Immature natural killer cell (primary cell): ENCODE measurements around the gene CIBAR2. TPM values are rescaled to one million over a fixed set of nuclear protein-coding genes. Genes with fewer than 3 reads are reported as not detected.

Experiments used
- DNase-seq, 3 donors: peaks; one replicate each; pipeline ENCODE4 v3.0.0; 2022; ENCODE audit warnings: mixed read lengths in 1 of 3
- H3K27ac Mint-ChIP-seq, 6 donors: one replicate each; pipeline ENCODE4 v1.8.0; 2020; ENCODE audit warnings: mixed read lengths in 6 of 6, mild to moderate bottlenecking in 5 of 6, inconsistent platforms in 4 of 6, moderate library complexity in 3 of 6
- H3K27me3 Mint-ChIP-seq, 3 donors: one replicate each; pipeline ENCODE4 v1.8.0; 2020 to 2021; ENCODE audit warnings: low read depth in 3 of 3, mild to moderate bottlenecking in 3 of 3, mixed read lengths in 3 of 3, moderate library complexity in 3 of 3, inconsistent platforms in 1 of 3
- H3K36me3 Mint-ChIP-seq, 3 donors: one replicate each; pipeline ENCODE4 v1.8.0; 2020; ENCODE audit warnings: mixed read lengths in 3 of 3, inconsistent platforms in 2 of 3, mild to moderate bottlenecking in 2 of 3
- H3K4me1 Mint-ChIP-seq, 2 donors: one replicate each; pipeline ENCODE4 v1.8.0; 2020; ENCODE audit warnings: inconsistent platforms in 2 of 2, mild to moderate bottlenecking in 2 of 2, mixed read lengths in 2 of 2, moderate library complexity in 1 of 2
- H3K4me3 Mint-ChIP-seq, 5 donors: one replicate each; pipeline ENCODE4 v1.8.0; 2020; ENCODE audit warnings: mild to moderate bottlenecking in 5 of 5, mixed read lengths in 5 of 5, inconsistent platforms in 3 of 5, moderate library complexity in 3 of 5
- H3K9me3 Mint-ChIP-seq, 6 donors: one replicate each; pipeline ENCODE4 v1.8.0; 2020; ENCODE audit warnings: mild to moderate bottlenecking in 6 of 6, mixed read lengths in 6 of 6, inconsistent platforms in 4 of 6, moderate library complexity in 3 of 6
- polyA plus RNA-seq, 3 donors: library from polyadenylated mRNA; unstranded; fragments of 300-500 nt; fragmentation: Illumina TruSeq; gene quantifications; one replicate each; pipeline ENCODE4 v1.2.3, GENCODE V29; 2021

CIBAR2 gene
- polyA plus RNA-seq, 3 donors from 2014 or later: 0.71 TPM; not detected in 2

- H3K36me3 Mint-ChIP-seq: no peaks in the 10 kb centered on the region
Observed at GRCh38 chr16:85113913-85114312, 1.6 kb upstream of the CIBAR2 start.

DNA sequence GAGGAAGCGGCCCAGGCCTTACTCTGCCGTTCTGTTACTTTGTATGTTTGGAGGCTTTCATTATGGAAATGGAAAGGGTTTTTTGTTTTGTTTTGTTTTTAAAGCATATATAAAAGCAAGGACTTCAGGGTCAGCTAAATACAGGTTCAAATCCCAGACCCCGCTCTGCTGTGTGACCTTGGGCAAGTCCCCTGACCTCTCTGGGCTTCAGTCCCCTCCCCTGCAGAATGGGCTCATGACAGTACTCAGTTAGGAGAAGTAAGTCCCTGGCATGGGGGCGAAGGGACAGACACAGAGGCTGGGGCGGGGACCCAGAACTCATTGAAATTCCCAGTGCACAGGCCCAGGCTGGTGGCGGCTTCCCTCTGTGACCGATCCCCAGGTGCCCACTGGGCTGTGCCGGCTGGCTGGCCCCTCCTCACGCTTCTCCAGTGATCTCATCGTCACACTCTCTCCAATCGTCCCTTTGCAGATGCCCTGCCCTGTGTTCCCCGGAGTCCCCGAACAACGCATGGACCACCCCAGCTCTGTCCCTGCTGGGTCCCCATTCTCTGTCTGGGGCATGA lies 979 bp upstream of the CIBAR2 start:
- peak overlapping the region in 5 of 6 donors; percentile 17 to 98 (median 54) for H3K27ac Mint-ChIP-seq
- peaks cover 32 to 49% of the 10 kb centered on the region in 2 donors for H3K4me1 Mint-ChIP-seq
- peaks cover 5 to 7% (median 6%) of the 10 kb centered on the region in 3 donors for H3K27me3 Mint-ChIP-seq
- H3K9me3 Mint-ChIP-seq: peaks cover 0 to 1% (median 0%) of the 10 kb centered on the region in 6 donors
- no peak overlapping the region for H3K4me3 Mint-ChIP-seq
- no peaks in the 10 kb centered on the region for H3K36me3 Mint-ChIP-seq
- no peak for DNase-seq

More at GRCh38 chr16:85113913-85114312, 1.6 kb upstream of the CIBAR2 start:
- Mint-ChIP-seq H3K27me3 (peaks cover 5 to 7% (median 6%) of the 10 kb centered on the region in 3 donors), H3K4me1 (peaks cover 32 to 49% of the 10 kb centered on the region in 2 donors), H3K4me3 (no peak overlapping the region), H3K9me3 (peaks cover 0 to 1% (median 0%) of the 10 kb centered on the region in 6 donors), H3K27ac (peak overlapping the region in 4 of 6 donors; percentile 49 to 98 (median 74))
- no peak for DNase-seq

GRCh38 chr16:85111184-85111583 lies 1.1 kb downstream of the CIBAR2 start:
- DNase-seq: no peak
- H3K9me3 Mint-ChIP-seq: peaks cover 0 to 1% (median 0%) of the 10 kb centered on the region in 6 donors
- peaks cover 38 to 57% of the 10 kb centered on the region in 2 donors for H3K4me1 Mint-ChIP-seq
- no peaks in the 10 kb centered on the region for H3K36me3 Mint-ChIP-seq
- peaks cover 6% of the 10 kb centered on the region in 3 donors for H3K27me3 Mint-ChIP-seq
- peak overlapping the region in 2 of 6 donors; percentile 80 to 81 for H3K27ac Mint-ChIP-seq
- no peak overlapping the region for H3K4me3 Mint-ChIP-seq

- Mint-ChIP-seq H3K36me3 (no peaks in the 10 kb centered on the region), H3K27me3 (peaks cover 2 to 6% (median 4%) of the 10 kb centered on the region in 3 donors), H3K9me3 (peaks cover 0 to 1% (median 0%) of the 10 kb centered on the region in 6 donors), H3K4me3 (no peak overlapping the region), H3K4me1 (peaks cover 43 to 62% of the 10 kb centered on the region in 2 donors), H3K27ac (no peak overlapping the region)
- no peak for DNase-seq
Observed at GRCh38 chr16:85110105-85110504, 2.2 kb downstream of the CIBAR2 start.

GRCh38 chr16:85107532-85107931 lies 4.7 kb downstream of the CIBAR2 start:
- peaks cover 53 to 62% of the 10 kb centered on the region in 2 donors for H3K4me1 Mint-ChIP-seq

GRCh38 chr16:85107083-85107482 lies 5.2 kb downstream of the CIBAR2 start:
- DNase-seq: no peak
- no peaks in the 10 kb centered on the region for H3K9me3 Mint-ChIP-seq
- peak overlapping the region in 3 of 6 donors; percentile 17 to 100 (median 94) for H3K27ac Mint-ChIP-seq
- H3K27me3 Mint-ChIP-seq: peaks cover 3 to 11% (median 7%) of the 10 kb centered on the region in 3 donors
- H3K4me3 Mint-ChIP-seq: no peak overlapping the region
- peaks cover 0 to 1% (median 0%) of the 10 kb centered on the region in 3 donors for H3K36me3 Mint-ChIP-seq
- H3K4me1 Mint-ChIP-seq: peaks cover 55 to 66% of the 10 kb centered on the region in 2 donors

More at GRCh38 chr16:85107532-85107931, 4.7 kb downstream of the CIBAR2 start:
- Mint-ChIP-seq H3K9me3 (no peaks in the 10 kb centered on the region), H3K27me3 (peaks cover 3 to 10% (median 7%) of the 10 kb centered on the region in 3 donors), H3K36me3 (no peaks in the 10 kb centered on the region), H3K4me3 (no peak overlapping the region), H3K27ac (peak overlapping the region in 5 of 6 donors; percentile 4 to 94 (median 55))
- DNase-seq: no peak

- peak overlapping the region; percentile 93 to 100 (median 94) for H3K27ac Mint-ChIP-seq
Observed at GRCh38 chr16:85105475-85105874, 6.8 kb downstream of the CIBAR2 start.

DNA sequence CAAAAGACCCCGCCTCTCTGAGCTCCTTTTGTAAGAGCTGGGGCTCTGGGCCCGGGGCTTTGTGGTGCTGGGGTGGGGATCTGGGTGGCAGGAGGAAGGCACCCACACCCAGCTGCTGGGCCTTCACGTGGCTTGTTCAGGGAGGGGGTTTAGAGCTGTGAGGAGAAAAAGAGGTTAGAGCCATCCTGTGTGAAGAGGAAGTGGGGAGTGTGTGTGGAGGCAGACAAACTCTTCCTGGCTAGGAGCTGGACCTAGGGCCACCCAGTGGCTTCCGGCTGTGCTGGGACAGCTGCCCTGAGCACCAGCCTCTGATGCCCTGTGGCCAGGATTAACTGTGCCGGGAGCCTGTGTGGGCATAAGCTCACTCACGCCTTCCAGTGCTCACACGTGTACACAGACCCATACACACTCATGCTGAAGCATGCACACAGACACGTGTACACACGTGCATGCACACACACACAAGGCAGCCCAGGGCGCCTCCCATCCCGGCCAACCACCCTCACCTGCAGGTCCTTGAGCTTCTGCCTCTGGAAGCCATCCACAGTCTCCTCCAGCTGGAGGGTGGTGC lies 7.4 kb downstream of the CIBAR2 start:
- H3K27ac Mint-ChIP-seq: peak overlapping the region; percentile 93 to 100 (median 94)
- no peaks in the 10 kb centered on the region for H3K9me3 Mint-ChIP-seq
- H3K4me1 Mint-ChIP-seq: peaks cover 71 to 81% of the 10 kb centered on the region in 2 donors
- H3K4me3 Mint-ChIP-seq: peak overlapping the region; percentile 70 to 90 (median 77)
- H3K27me3 Mint-ChIP-seq: peaks cover 4 to 22% (median 12%) of the 10 kb centered on the region in 3 donors
- DNase-seq: peak; percentile 89 to 91 (median 90)
- H3K36me3 Mint-ChIP-seq: peaks cover 0 to 3% (median 0%) of the 10 kb centered on the region in 3 donors

More at GRCh38 chr16:85105475-85105874, 6.8 kb downstream of the CIBAR2 start:
- no peaks in the 10 kb centered on the region for H3K9me3 Mint-ChIP-seq
- peaks cover 65 to 75% of the 10 kb centered on the region in 2 donors for H3K4me1 Mint-ChIP-seq
- peaks cover 4 to 19% (median 9%) of the 10 kb centered on the region in 3 donors for H3K27me3 Mint-ChIP-seq
- H3K4me3 Mint-ChIP-seq: peak overlapping the region; percentile 70 to 90 (median 77)
- H3K36me3 Mint-ChIP-seq: peaks cover 0 to 3% (median 0%) of the 10 kb centered on the region in 3 donors
- DNase-seq: no peak

GRCh38 chr16:85104147-85104546 lies 8.1 kb downstream of the CIBAR2 start:
- DNase-seq: no peak
- Mint-ChIP-seq H3K4me1 (peaks cover 78 to 84% of the 10 kb centered on the region in 2 donors), H3K36me3 (peaks cover 0 to 3% (median 0%) of the 10 kb centered on the region in 3 donors), H3K4me3 (peak overlapping the region; percentile 70 to 90 (median 83)), H3K27ac (peak overlapping the region; percentile 93 to 100 (median 94)), H3K27me3 (peaks cover 4 to 28% (median 15%) of the 10 kb centered on the region in 3 donors), H3K9me3 (no peaks in the 10 kb centered on the region)

GRCh38 chr16:85103114-85104079 lies 8.9 kb downstream of the CIBAR2 start:
- peak overlapping the region; percentile 93 to 100 (median 94) for H3K27ac Mint-ChIP-seq
- peaks cover 4 to 28% (median 15%) of the 10 kb centered on the region in 3 donors for H3K27me3 Mint-ChIP-seq
- peaks cover 80 to 89% of the 10 kb centered on the region in 2 donors for H3K4me1 Mint-ChIP-seq
- peaks cover 0 to 3% (median 0%) of the 10 kb centered on the region in 3 donors for H3K36me3 Mint-ChIP-seq
- peak; percentile 65 to 71 (median 69) for DNase-seq
- H3K9me3 Mint-ChIP-seq: no peaks in the 10 kb centered on the region
- H3K4me3 Mint-ChIP-seq: peak overlapping the region; percentile 70 to 90 (median 83)

DNA sequence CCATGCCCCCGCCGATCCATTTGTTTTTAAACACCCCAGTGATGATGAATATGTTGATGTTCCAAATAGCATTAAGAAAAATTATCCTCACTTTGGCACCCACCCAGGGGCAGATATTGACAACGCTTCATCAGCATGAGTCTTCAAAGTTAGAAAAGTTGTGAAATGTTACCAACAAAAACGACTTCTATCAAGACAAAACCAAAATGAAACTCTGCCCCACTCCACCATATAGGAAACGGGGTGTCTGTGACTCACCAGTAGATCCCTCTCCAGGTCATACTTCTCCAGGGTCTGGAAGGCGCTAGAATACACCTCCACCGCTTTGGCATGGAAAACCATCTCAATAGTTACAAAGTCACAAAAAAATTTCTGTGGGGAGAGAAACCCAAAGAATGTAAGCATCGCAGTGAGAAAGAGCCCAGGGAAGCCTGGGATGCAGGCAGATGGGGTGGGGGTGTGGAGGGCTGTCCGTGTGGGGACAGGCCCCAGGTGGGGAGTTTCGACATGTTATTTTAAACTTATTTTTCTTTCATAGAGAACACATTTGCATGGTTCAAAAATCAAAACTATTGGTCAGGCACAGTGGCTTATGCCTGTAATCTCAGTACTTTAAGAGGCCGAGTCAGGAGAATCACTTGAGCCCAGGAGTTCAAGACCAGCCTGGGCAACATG lies 10.2 kb downstream of the CIBAR2 start:
- H3K9me3 Mint-ChIP-seq: no peaks in the 10 kb centered on the region
- H3K27me3 Mint-ChIP-seq: peaks cover 4 to 28% (median 15%) of the 10 kb centered on the region in 3 donors
- DNase-seq: no peak
- peak overlapping the region; percentile 62 to 94 (median 89) for H3K27ac Mint-ChIP-seq
- H3K4me1 Mint-ChIP-seq: peaks cover 75 to 82% of the 10 kb centered on the region in 2 donors
- H3K36me3 Mint-ChIP-seq: peaks cover 0 to 3% (median 0%) of the 10 kb centered on the region in 3 donors
- peak overlapping the region; percentile 42 to 72 (median 54) for H3K4me3 Mint-ChIP-seq

GRCh38 chr16:85100265-85100664 lies 12.0 kb downstream of the CIBAR2 start:
- Mint-ChIP-seq H3K36me3 (peaks cover 0 to 3% (median 0%) of the 10 kb centered on the region in 3 donors), H3K9me3 (no peaks in the 10 kb centered on the region), H3K27ac (peak overlapping the region; percentile 64 to 94 (median 86)), H3K27me3 (peaks cover 4 to 24% (median 18%) of the 10 kb centered on the region in 3 donors), H3K4me3 (peak overlapping the region in 3 of 5 donors; percentile 30 to 54 (median 39)), H3K4me1 (peaks cover 59 to 66% of the 10 kb centered on the region in 2 donors)
- DNase-seq: no peak
